Measurements from ENCODE around the gene PRRT2.

The PRRT2 gene

GRCh38 chr16:29863669-29863984, 51.6 kb downstream of the PRRT2 start:
- DNase-seq: no peak

GRCh38 chr16:29864205-29864604, 52.2 kb downstream of the PRRT2 start:
- DNase-seq: no peak

Measured in NCI-H1105 treated with DMSO at 0.1 percent for 48 hours (cell line).